A549 treated with dexamethasone at 1 μM for 4 hours (cell line): ENCODE data around the gene FAM81A. TPM values are rescaled to one million over a fixed set of nuclear protein-coding genes. Genes with fewer than 3 reads are reported as not detected.

Experiments used
- total RNA-seq: library from RNA; stranded (reverse); fragments of 200-300 nt; extraction: Qiagen RNA extraction; gene quantifications from 5 replicates; pipeline ENCODE4 v1.2.3, GENCODE V29; 2022

FAM81A gene
- total RNA-seq: 9.7 to 14.8 TPM (median 13.1 TPM) in 5 replicates

DNA sequence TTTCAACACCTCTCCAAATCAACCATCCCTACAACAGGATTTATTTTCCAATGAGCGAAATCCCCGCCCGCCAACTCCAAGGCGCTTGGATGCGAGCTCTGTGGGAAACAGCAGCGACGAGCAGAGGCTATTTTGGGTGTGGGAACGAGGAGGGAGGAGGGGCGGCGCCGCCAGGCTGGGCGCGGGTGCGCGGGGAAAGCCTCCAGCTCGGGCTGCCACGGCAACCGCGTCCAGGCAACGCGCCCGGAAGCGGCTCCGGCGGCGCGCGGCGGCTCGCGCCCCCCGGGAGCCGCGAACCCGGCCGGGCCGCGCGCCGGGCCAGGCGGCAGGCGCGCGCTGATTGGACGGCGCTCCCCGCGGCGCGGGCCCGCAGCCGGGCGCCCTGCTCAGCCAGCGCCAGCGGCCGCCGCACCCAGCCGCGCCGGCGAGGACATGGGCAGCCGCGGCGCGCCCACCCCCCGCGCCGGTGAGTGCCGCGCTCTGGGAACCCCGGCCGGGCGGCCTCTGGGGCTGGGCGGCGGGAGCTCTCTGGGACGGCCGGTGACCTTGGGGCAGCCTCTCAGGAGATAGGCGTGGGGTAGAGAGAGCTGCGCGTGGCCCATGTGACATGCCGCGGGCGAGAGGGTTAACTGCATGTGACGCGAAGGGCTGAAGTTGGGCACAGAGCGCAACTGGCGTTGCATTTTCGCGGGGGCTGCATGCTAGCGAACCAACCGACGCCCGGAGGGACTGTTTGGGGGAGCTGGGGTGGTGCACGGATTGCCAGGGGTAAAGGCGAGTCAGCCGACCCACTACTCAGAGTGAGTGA is at the start of gene FAM81A:
TSS of gene FAM81A (plus strand) at position 370 of the 808 bp plus-strand sequence. CDS start 20,441 bp downstream, outside the sequence.

Other genes with a start within 250 kb of the FAM81A start
- 0.05 TPM in 1 of 5 replicates, not detected in the others for gene LDHAL6B, start 231.3 kb upstream of the FAM81A start, total RNA-seq
- 235 to 423 TPM (median 355 TPM) in 5 replicates for gene MYO1E, start 65.3 kb upstream of the FAM81A start, total RNA-seq
- 111 to 128 TPM (median 119 TPM) in 5 replicates for gene GCNT3, start 173.6 kb downstream of the FAM81A start, total RNA-seq
- gene GTF2A2, start 219.3 kb downstream of the FAM81A start, total RNA-seq: 160 to 195 TPM (median 185 TPM) in 5 replicates